A549 (cell line): ENCODE measurements around the gene AUTS2. TPM values are rescaled to one million over a fixed set of nuclear protein-coding genes. Genes with fewer than 3 reads are reported as not detected.

Experiments
- ATAC-seq, 2 experiments: fragments of 200-7000 bp in 1 of 2; fragments of >200 bp in 1 of 2; cut with Nextera tagmentation in 1 of 2; cut with Tn5 transposase in 1 of 2; 3 replicates each; pipeline versions ENCODE4 v1.8.0 to v1.9.1; 2018 to 2020; ENCODE audit warnings: mild to moderate bottlenecking in 1 of 2, moderate library complexity in 1 of 2
- CTCF ChIA-PET: fragments of 300-600 bp; sonication (Branson Sonifier 250); formaldehyde crosslinking; extraction: SDS; loops from one replicate; lab custom pipeline; 2021; ENCODE audit warnings: antibody characterized with exemption, inconsistent platforms; lab: Yijun Ruan, JAX
- POLR2A ChIA-PET: fragments of 350-600 bp; formaldehyde crosslinking; extraction: SDS; loops from one replicate; lab custom pipeline; 2021; ENCODE audit warnings: antibody characterized with exemption, inconsistent platforms; lab: Yijun Ruan, JAX
- DNase-seq, 2 experiments: peaks; one replicate each; pipeline versions ENCODE4 v3.0.0 to v3.0.0-alpha.2; 2011 to 2016; ENCODE audit warnings: low read depth in 1 of 2, low spot score in 1 of 2
- FAIRE-seq: peaks from 2 replicates; lab custom pipeline; 2011; peaks lifted over from hg19 to GRCh38; lab: Jason Lieb, UNC
- H3K27ac ChIP-seq, 2 experiments: fragments of >200 bp; sonication (Bioruptor Twin); formaldehyde crosslinking; 3 replicates each; pipeline ENCODE4 v1.5.1; 2016 to 2017
- H3K4me1 ChIP-seq: fragments of >200 bp; sonication (Bioruptor Twin); formaldehyde crosslinking; 3 replicates; pipeline ENCODE4 v1.6.1; 2016
- H3K4me2 ChIP-seq: fragments of >200 bp; sonication (Bioruptor Twin); formaldehyde crosslinking; 3 replicates; pipeline ENCODE4 v1.6.1; 2016
- H3K4me3 ChIP-seq: fragments of >200 bp; sonication (Bioruptor Twin); formaldehyde crosslinking; 3 replicates; pipeline ENCODE4 v1.5.1; 2016
- H3K9me3 ChIP-seq: fragments of >200 bp; sonication (Bioruptor Twin); formaldehyde crosslinking; 3 replicates; pipeline ENCODE4 v1.6.1; 2016
- BHLHE40 ChIP-seq: IDR thresholded peaks from 2 replicates; pipeline ENCODE4 v1.6.1; 2012; ENCODE audit warnings: low read depth, low read length, inconsistent platforms
- CHD2 ChIP-seq: fragments of 150-350 bp; IDR thresholded peaks from 2 replicates; pipeline ENCODE4 v1.6.1; 2014; ENCODE audit warnings: low read length; ENCODE audit not compliant: partially characterized antibody
- CHD4 ChIP-seq: fragments of 200-600 bp; sonication (generic); IDR thresholded peaks from 2 replicates; pipeline ENCODE4 v1.6.1; 2016; ENCODE audit warnings: antibody characterized with exemption, mild to moderate bottlenecking, borderline replicate concordance
- EHF ChIP-seq: fragments of 250-450 bp; sonication (Bioruptor Pico); IDR thresholded peaks from 2 replicates; pipeline ENCODE4 v1.5.0; 2020; ENCODE audit warnings: mild to moderate bottlenecking
- EP300 ChIP-seq, 2 experiments: fragments of >200 bp; sonication (Bioruptor Twin); formaldehyde crosslinking; IDR thresholded peaks; 2 replicates in 1 of 2; 3 replicates in 1 of 2; pipeline ENCODE4 v1.6.1; 2016 to 2017
- HDAC2 ChIP-seq: fragments of 200-600 bp; sonication (generic); IDR thresholded peaks from 2 replicates; pipeline ENCODE4 v1.6.1; 2016
- HOXB5 ChIP-seq: fragments of 250-450 bp; sonication (Bioruptor Pico); IDR thresholded peaks from 2 replicates; pipeline ENCODE4 v1.5.0; 2020; ENCODE audit warnings: mild to moderate bottlenecking, moderate library complexity
- JUN ChIP-seq, 2 experiments: fragments of >200 bp; sonication (Bioruptor Twin); formaldehyde crosslinking; IDR thresholded peaks; 2 replicates in 1 of 2; 3 replicates in 1 of 2; pipeline ENCODE4 v1.6.1; 2016 to 2017
- JUNB ChIP-seq: fragments of >200 bp; sonication (Bioruptor Twin); formaldehyde crosslinking; IDR thresholded peaks from 2 replicates; pipeline ENCODE4 v1.6.1; 2016
- MAZ ChIP-seq: fragments of 150-350 bp; IDR thresholded peaks from 2 replicates; pipeline ENCODE4 v1.6.1; 2014; ENCODE audit warnings: antibody characterized with exemption, low read depth, low read length, borderline replicate concordance
- MYC ChIP-seq: IDR thresholded peaks from 2 replicates; pipeline ENCODE4 v1.6.1; 2012; ENCODE audit warnings: mild to moderate bottlenecking, inconsistent platforms, low read length, improper control_type of control experiment, borderline replicate concordance
- NR3C1 ChIP-seq: fragments of >200 bp; sonication (Bioruptor Twin); formaldehyde crosslinking; IDR thresholded peaks from 3 replicates; pipeline ENCODE4 v1.6.1; 2017
- POLR2A ChIP-seq: IDR thresholded peaks from 2 replicates; pipeline ENCODE4 v1.6.1; 2012; ENCODE audit warnings: mild to moderate bottlenecking, low read length
- RAD21 ChIP-seq, 2 experiments: fragments of >200 bp in 1 of 2; sonication (Bioruptor Twin) in 1 of 2; formaldehyde crosslinking in 1 of 2; IDR thresholded peaks in 1 of 2; conservative IDR thresholded peaks in 1 of 2; 2 replicates in 1 of 2; 3 replicates in 1 of 2; pipeline ENCODE4 v1.6.1; 2012 to 2018; ENCODE audit warnings: inconsistent platforms in 1 of 2
- RCOR1 ChIP-seq: fragments of 150-350 bp; IDR thresholded peaks from 2 replicates; pipeline ENCODE4 v1.6.1; 2014; ENCODE audit warnings: antibody characterized with exemption, low read length, low read depth
- RFX5 ChIP-seq: fragments of 450-650 bp; IDR thresholded peaks from 2 replicates; pipeline ENCODE4 v1.7.1; 2014; ENCODE audit warnings: antibody characterized with exemption, mild to moderate bottlenecking, moderate library complexity
- TFCP2L1 ChIP-seq: fragments of 250-450 bp; sonication (Bioruptor Pico); IDR thresholded peaks from 2 replicates; pipeline ENCODE4 v1.5.0; 2021; ENCODE audit warnings: mild to moderate bottlenecking
- ZFP36 ChIP-seq: fragments of 450-650 bp; IDR thresholded peaks from 2 replicates; pipeline ENCODE4 v1.6.1; 2014; ENCODE audit warnings: borderline replicate concordance; ENCODE audit not compliant: partially characterized antibody
- ZNF302 ChIP-seq: fragments of 250-450 bp; sonication (Bioruptor Pico); IDR thresholded peaks from 2 replicates; pipeline ENCODE4 v1.9.0; 2021; ENCODE audit warnings: inconsistent platforms, mild to moderate bottlenecking, moderate library complexity
- ZSCAN20 ChIP-seq: fragments of 250-450 bp; sonication (Bioruptor Pico); IDR thresholded peaks from 2 replicates; pipeline ENCODE4 v1.8.0; 2022; ENCODE audit warnings: mild to moderate bottlenecking, moderate library complexity
- WGBS: methylation state at CpG from one replicate; pipeline ENCODE4 v1.1.6; 2017; ENCODE audit errors: missing lambda C conversion rate; 5-methylcytosine and 5-hydroxymethylcytosine counted together
- polyA plus RNA-seq, 4 experiments: library from polyadenylated mRNA; depleted of rRNA in 3 of 4; stranded (reverse); fragments of >200 nt; fragmentation: RNase III in 1 of 4; extraction: RNeasy Plus Mini Kit Qiagen cat#74134 plus additional on column Dnase treatment in 1 of 4; gene quantifications; 2 replicates in 3 of 4; 3 replicates in 1 of 4; pipeline ENCODE4 v1.2.3, GENCODE V29; 2011 to 2017
- TF ChIP-seq, protein P1 (sequence below): IDR thresholded peaks from 2 replicates; pipeline ENCODE4 v1.6.1; 2012
- TF ChIP-seq, protein P2 (sequence below): IDR thresholded peaks from 2 replicates; pipeline ENCODE4 v1.6.1; 2012; ENCODE audit warnings: low read depth, borderline replicate concordance
- TF ChIP-seq, protein P3 (sequence below): fragments of >200 bp; sonication (Bioruptor Twin); formaldehyde crosslinking; IDR thresholded peaks from 2 replicates; pipeline ENCODE4 v1.6.1; 2016
- TF ChIP-seq, protein P4 (sequence below): fragments of >200 bp; sonication (Bioruptor Twin); formaldehyde crosslinking; IDR thresholded peaks from 3 replicates; pipeline ENCODE4 v1.5.1; 2016
- TF ChIP-seq, protein P5 (sequence below): fragments of >200 bp; sonication (Bioruptor Twin); formaldehyde crosslinking; IDR thresholded peaks from 3 replicates; pipeline ENCODE4 v1.6.1; 2016
- TF ChIP-seq, protein P6 (sequence below): fragments of 250-450 bp; sonication (Bioruptor Pico); IDR thresholded peaks from 2 replicates; pipeline ENCODE4 v1.5.0; 2021; ENCODE audit warnings: mild to moderate bottlenecking, moderate library complexity, borderline replicate concordance
- TF ChIP-seq, protein P7 (sequence below): IDR thresholded peaks from 2 replicates; pipeline ENCODE4 v1.6.1; 2012
- TF ChIP-seq, protein P8 (sequence below): fragments of 450-650 bp; IDR thresholded peaks from 2 replicates; pipeline ENCODE4 v1.6.1; 2014; ENCODE audit warnings: antibody characterized with exemption

AUTS2 gene
- polyA plus RNA-seq, 2 of the 4 experiments (the other 2 are of a cell fraction): 1.6 to 3.6 TPM

DNA sequence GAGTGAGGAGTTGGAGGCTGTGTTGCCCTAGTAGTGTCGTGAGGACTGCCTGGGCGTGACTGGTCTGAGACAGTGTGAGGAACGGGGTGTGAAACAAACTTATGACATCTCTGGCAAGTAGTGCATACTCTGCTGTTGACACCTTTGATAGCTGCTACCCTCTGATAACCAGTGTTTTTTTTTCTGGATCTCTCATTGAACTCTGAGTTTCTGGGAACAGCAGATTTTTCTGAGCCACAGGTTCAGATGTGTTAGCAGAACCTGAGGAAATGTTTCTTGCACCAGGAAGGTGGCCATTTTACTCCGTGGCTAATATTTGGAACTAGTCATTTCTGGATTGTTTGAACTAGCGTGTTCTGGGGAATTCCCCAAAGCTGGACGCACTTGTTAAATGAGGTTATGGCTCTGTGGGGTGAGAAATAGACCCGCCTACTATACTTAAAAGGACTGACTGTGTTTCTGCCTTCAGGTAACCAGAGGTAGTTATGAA, 52.9 kb downstream of the AUTS2 start:
- CTCF ChIA-PET: no interaction called here
- TF ChIP-seq ZSCAN20 (CRISPR knock-in tag) (no peak), JUNB (no peak), CHD2 (no peak), EP300 (IDR thresholded peaks at IDR 0.05) (no peak), MAZ (no peak), CHD4 (no peak), NR3C1 (no peak), EHF (CRISPR knock-in tag) (no peak), RCOR1 (no peak), JUN (IDR thresholded peaks at IDR 0.05) (no peak), RFX5 (no peak), RAD21 (conservative IDR thresholded peaks at IDR 0.05 in 1 of 2, IDR thresholded peaks at IDR 0.05 in 1 of 2) (no peak)
- TF ChIP-seq, protein P1, sequence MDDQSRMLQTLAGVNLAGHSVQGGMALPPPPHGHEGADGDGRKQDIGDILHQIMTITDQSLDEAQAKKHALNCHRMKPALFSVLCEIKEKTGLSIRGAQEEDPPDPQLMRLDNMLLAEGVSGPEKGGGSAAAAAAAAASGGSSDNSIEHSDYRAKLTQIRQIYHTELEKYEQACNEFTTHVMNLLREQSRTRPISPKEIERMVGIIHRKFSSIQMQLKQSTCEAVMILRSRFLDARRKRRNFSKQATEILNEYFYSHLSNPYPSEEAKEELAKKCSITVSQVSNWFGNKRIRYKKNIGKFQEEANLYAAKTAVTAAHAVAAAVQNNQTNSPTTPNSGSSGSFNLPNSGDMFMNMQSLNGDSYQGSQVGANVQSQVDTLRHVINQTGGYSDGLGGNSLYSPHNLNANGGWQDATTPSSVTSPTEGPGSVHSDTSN: no peak
- TF ChIP-seq, protein P2, sequence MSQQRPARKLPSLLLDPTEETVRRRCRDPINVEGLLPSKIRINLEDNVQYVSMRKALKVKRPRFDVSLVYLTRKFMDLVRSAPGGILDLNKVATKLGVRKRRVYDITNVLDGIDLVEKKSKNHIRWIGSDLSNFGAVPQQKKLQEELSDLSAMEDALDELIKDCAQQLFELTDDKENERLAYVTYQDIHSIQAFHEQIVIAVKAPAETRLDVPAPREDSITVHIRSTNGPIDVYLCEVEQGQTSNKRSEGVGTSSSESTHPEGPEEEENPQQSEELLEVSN: no peak
- TF ChIP-seq, protein P3, sequence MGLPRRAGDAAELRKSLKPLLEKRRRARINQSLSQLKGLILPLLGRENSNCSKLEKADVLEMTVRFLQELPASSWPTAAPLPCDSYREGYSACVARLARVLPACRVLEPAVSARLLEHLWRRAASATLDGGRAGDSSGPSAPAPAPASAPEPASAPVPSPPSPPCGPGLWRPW: no peak
- TF ChIP-seq, protein P4, sequence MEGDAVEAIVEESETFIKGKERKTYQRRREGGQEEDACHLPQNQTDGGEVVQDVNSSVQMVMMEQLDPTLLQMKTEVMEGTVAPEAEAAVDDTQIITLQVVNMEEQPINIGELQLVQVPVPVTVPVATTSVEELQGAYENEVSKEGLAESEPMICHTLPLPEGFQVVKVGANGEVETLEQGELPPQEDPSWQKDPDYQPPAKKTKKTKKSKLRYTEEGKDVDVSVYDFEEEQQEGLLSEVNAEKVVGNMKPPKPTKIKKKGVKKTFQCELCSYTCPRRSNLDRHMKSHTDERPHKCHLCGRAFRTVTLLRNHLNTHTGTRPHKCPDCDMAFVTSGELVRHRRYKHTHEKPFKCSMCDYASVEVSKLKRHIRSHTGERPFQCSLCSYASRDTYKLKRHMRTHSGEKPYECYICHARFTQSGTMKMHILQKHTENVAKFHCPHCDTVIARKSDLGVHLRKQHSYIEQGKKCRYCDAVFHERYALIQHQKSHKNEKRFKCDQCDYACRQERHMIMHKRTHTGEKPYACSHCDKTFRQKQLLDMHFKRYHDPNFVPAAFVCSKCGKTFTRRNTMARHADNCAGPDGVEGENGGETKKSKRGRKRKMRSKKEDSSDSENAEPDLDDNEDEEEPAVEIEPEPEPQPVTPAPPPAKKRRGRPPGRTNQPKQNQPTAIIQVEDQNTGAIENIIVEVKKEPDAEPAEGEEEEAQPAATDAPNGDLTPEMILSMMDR: no peak
- TF ChIP-seq, protein P5, sequence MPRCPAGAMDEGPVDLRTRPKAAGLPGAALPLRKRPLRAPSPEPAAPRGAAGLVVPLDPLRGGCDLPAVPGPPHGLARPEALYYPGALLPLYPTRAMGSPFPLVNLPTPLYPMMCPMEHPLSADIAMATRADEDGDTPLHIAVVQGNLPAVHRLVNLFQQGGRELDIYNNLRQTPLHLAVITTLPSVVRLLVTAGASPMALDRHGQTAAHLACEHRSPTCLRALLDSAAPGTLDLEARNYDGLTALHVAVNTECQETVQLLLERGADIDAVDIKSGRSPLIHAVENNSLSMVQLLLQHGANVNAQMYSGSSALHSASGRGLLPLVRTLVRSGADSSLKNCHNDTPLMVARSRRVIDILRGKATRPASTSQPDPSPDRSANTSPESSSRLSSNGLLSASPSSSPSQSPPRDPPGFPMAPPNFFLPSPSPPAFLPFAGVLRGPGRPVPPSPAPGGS: no peak
- TF ChIP-seq, protein P6, sequence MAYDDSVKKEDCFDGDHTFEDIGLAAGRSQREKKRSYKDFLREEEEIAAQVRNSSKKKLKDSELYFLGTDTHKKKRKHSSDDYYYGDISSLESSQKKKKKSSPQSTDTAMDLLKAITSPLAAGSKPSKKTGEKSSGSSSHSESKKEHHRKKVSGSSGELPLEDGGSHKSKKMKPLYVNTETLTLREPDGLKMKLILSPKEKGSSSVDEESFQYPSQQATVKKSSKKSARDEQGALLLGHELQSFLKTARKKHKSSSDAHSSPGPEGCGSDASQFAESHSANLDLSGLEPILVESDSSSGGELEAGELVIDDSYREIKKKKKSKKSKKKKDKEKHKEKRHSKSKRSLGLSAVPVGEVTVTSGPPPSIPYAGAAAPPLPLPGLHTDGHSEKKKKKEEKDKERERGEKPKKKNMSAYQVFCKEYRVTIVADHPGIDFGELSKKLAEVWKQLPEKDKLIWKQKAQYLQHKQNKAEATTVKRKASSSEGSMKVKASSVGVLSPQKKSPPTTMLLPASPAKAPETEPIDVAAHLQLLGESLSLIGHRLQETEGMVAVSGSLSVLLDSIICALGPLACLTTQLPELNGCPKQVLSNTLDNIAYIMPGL: no peak
- TF ChIP-seq, all 56 proteins: peak for 0
- no peaks in the 10 kb centered on the region for H3K9me3 ChIP-seq
- ATAC-seq (no peak), DNase-seq (no peak), FAIRE-seq (no peak)
- WGBS: 63% methylated on average over 7 of the region's 7 CpGs
- H3K4me3 ChIP-seq: no peak overlapping the region
- peaks cover 11% of the 10 kb centered on the region; the same call in 2 of the 3 replicates for H3K4me1 ChIP-seq
- H3K27ac ChIP-seq: no peak overlapping the region
- POLR2A ChIA-PET: no interaction called here
- H3K4me2 ChIP-seq: no peak overlapping the region

DNA sequence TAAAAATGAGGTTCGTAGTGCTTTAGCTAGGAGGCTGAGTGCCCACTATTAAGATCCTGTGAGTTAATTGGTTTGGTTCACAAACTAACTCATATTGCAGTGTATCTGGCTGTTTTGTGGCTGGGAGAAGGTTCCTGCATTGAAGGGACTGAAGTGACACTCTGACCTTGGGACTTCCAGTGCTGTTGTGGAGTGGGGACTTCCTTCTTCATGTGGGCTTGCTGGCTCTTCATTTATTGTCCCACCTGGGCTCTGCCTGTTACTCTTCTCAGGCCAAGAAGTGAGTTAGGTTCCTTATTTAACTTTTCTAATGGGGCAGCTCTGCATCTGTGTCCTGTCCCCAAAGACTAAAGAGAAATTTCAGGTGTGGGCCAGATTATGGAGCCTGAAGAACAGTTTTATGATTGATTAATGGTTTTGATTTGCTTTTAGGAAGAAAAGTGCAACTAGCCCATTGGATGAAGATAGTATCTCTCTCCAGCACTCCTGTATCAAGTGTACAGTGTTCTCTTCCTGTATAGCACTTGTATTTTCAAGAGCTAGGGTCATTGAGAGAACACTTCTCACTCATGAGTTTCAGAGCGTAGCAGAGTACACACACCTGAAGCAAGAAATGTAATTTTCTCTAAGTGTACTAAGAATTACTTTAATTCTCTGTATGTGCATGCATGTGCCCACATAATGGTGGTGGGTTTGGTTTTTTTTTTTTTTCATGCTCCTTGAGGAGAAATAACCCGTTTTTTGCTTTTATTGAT, 54.8 kb downstream of the AUTS2 start:
- FAIRE-seq (no peak), ATAC-seq (no peak), DNase-seq (no peak)
- H3K4me2 ChIP-seq: no peak overlapping the region
- H3K9me3 ChIP-seq: no peaks in the 10 kb centered on the region
- ChIA-PET POLR2A (no interaction called here), CTCF (interaction anchor here (0.7 kb wide), 1 partner anchor 1003 kb away, joined by 3 read pairs; no protein-coding TSS in a partner anchor)
- peaks cover 11% of the 10 kb centered on the region; the same call in 2 of the 3 replicates for H3K4me1 ChIP-seq
- 67% methylated on average over 3 of the region's 3 CpGs for WGBS
- H3K4me3 ChIP-seq: no peak overlapping the region
- H3K27ac ChIP-seq: no peak overlapping the region
- TF ChIP-seq ZFP36 (no peak), MYC (no peak), BHLHE40 (no peak), MAZ (no peak), HDAC2 (no peak), ZNF302 (CRISPR knock-in tag) (no peak), POLR2A (no peak), HOXB5 (CRISPR knock-in tag) (no peak), RFX5 (no peak), TFCP2L1 (CRISPR knock-in tag) (no peak)
- TF ChIP-seq, protein P7, sequence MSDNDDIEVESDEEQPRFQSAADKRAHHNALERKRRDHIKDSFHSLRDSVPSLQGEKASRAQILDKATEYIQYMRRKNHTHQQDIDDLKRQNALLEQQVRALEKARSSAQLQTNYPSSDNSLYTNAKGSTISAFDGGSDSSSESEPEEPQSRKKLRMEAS: no peak
- TF ChIP-seq, protein P8, sequence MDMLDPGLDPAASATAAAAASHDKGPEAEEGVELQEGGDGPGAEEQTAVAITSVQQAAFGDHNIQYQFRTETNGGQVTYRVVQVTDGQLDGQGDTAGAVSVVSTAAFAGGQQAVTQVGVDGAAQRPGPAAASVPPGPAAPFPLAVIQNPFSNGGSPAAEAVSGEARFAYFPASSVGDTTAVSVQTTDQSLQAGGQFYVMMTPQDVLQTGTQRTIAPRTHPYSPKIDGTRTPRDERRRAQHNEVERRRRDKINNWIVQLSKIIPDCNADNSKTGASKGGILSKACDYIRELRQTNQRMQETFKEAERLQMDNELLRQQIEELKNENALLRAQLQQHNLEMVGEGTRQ: no peak
- TF ChIP-seq, protein P6: no peak
